B cell (primary cell): ENCODE measurements around the gene AQP12B.
"Not testable (repeated sequence)": the region's sequence is repeated elsewhere in the genome, so short reads cannot be mapped to it uniquely, and the experiment has no call there.

Experiments
- EZH2 ChIP-seq: IDR thresholded peaks from 2 replicates; pipeline ENCODE4 v1.6.1; 2012; ENCODE audit warnings: borderline replicate concordance, low read depth, mild to moderate bottlenecking, moderate library complexity, low read length; ENCODE audit not compliant: insufficient read depth, poor library complexity, severe bottlenecking
- TF ChIP-seq, protein P1 (sequence below): fragments of 200-600 bp; IDR thresholded peaks from one replicate; pipeline ENCODE4 v1.8.0; 2022; ENCODE audit warnings: antibody characterized with exemption, mild to moderate bottlenecking

DNA sequence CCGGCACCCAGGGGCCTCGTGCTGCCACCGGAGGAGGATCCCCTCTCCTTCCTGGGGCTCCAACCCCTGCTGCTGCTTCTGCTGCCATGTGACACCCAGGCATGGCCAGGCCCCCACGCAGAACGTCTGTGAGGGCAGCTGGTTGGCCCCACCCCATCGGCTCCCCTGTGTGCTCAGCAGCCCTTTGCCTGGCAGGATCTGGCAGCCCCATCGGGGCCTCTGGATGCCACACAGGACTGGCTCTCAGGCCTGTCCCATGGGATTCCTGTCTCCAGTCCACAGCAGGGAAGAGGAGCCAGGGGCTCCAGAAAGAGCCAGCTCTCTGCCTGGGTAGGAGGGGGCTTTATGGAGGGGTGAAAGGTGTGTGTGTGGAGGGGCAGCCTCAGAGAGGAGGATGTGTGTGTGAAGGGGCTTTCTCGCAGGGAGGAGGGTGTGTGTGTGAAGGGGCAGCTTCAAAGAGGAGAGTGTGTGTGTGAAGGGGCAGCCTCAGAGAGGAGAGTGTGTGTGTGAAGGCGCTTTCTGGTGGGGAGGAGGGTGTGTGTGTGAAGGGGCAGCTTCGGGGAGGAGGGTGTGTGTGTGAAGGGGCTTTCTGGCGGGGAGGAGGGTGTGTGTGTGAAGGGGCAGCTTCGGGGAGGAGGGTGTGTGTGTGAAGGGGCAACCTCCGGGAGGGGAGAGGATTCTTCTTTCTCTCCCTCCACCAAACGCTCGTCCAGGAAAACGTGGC lies 8.1 kb downstream of the AQP12B start:
- TF ChIP-seq, protein P1, sequence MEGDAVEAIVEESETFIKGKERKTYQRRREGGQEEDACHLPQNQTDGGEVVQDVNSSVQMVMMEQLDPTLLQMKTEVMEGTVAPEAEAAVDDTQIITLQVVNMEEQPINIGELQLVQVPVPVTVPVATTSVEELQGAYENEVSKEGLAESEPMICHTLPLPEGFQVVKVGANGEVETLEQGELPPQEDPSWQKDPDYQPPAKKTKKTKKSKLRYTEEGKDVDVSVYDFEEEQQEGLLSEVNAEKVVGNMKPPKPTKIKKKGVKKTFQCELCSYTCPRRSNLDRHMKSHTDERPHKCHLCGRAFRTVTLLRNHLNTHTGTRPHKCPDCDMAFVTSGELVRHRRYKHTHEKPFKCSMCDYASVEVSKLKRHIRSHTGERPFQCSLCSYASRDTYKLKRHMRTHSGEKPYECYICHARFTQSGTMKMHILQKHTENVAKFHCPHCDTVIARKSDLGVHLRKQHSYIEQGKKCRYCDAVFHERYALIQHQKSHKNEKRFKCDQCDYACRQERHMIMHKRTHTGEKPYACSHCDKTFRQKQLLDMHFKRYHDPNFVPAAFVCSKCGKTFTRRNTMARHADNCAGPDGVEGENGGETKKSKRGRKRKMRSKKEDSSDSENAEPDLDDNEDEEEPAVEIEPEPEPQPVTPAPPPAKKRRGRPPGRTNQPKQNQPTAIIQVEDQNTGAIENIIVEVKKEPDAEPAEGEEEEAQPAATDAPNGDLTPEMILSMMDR: not testable (repeated sequence)
- not testable (repeated sequence) for TF ChIP-seq EZH2
